A549 (cell line): Measurements from ENCODE around the gene RFX1. TPM values are rescaled to one million over a fixed set of nuclear protein-coding genes. Genes with fewer than 3 reads are reported as not detected.

Experiments used
- ATAC-seq, 2 experiments: fragments of 200-7000 bp in 1 of 2; fragments of >200 bp in 1 of 2; cut with Nextera tagmentation in 1 of 2; cut with Tn5 transposase in 1 of 2; 3 replicates each; pipeline versions ENCODE4 v1.8.0 to v1.9.1; 2018 to 2020; ENCODE audit warnings: mild to moderate bottlenecking in 1 of 2, moderate library complexity in 1 of 2
- CTCF ChIA-PET: fragments of 300-600 bp; sonication (Branson Sonifier 250); formaldehyde crosslinking; extraction: SDS; loops from one replicate; lab custom pipeline; 2021; ENCODE audit warnings: antibody characterized with exemption, inconsistent platforms; lab: Yijun Ruan, JAX
- POLR2A ChIA-PET: fragments of 350-600 bp; formaldehyde crosslinking; extraction: SDS; loops from one replicate; lab custom pipeline; 2021; ENCODE audit warnings: antibody characterized with exemption, inconsistent platforms; lab: Yijun Ruan, JAX
- DNase-seq, 2 experiments: peaks; one replicate each; pipeline versions ENCODE4 v3.0.0 to v3.0.0-alpha.2; 2011 to 2016; ENCODE audit warnings: low read depth in 1 of 2, low spot score in 1 of 2
- FAIRE-seq: peaks from 2 replicates; lab custom pipeline; 2011; peaks lifted over from hg19 to GRCh38; lab: Jason Lieb, UNC
- H3K27ac ChIP-seq, 2 experiments: fragments of >200 bp; sonication (Bioruptor Twin); formaldehyde crosslinking; 3 replicates each; pipeline ENCODE4 v1.5.1; 2016 to 2017
- H3K4me1 ChIP-seq: fragments of >200 bp; sonication (Bioruptor Twin); formaldehyde crosslinking; 3 replicates; pipeline ENCODE4 v1.6.1; 2016
- H3K4me2 ChIP-seq: fragments of >200 bp; sonication (Bioruptor Twin); formaldehyde crosslinking; 3 replicates; pipeline ENCODE4 v1.6.1; 2016
- H3K4me3 ChIP-seq: fragments of >200 bp; sonication (Bioruptor Twin); formaldehyde crosslinking; 3 replicates; pipeline ENCODE4 v1.5.1; 2016
- H3K9me3 ChIP-seq: fragments of >200 bp; sonication (Bioruptor Twin); formaldehyde crosslinking; 3 replicates; pipeline ENCODE4 v1.6.1; 2016
- CBX8 ChIP-seq: fragments of 200-600 bp; sonication (generic); IDR thresholded peaks from 2 replicates; pipeline ENCODE4 v1.6.1; 2016
- CHD4 ChIP-seq: fragments of 200-600 bp; sonication (generic); IDR thresholded peaks from 2 replicates; pipeline ENCODE4 v1.6.1; 2016; ENCODE audit warnings: antibody characterized with exemption, mild to moderate bottlenecking, borderline replicate concordance
- EHF ChIP-seq: fragments of 250-450 bp; sonication (Bioruptor Pico); IDR thresholded peaks from 2 replicates; pipeline ENCODE4 v1.5.0; 2020; ENCODE audit warnings: mild to moderate bottlenecking
- HDAC2 ChIP-seq: fragments of 200-600 bp; sonication (generic); IDR thresholded peaks from 2 replicates; pipeline ENCODE4 v1.6.1; 2016
- HOXA7 ChIP-seq: fragments of 250-450 bp; sonication (Bioruptor Pico); IDR thresholded peaks from 2 replicates; pipeline ENCODE4 v1.5.0; 2020; ENCODE audit warnings: mild to moderate bottlenecking, moderate library complexity
- HOXB13 ChIP-seq: fragments of 250-450 bp; sonication (Bioruptor Pico); IDR thresholded peaks from 2 replicates; pipeline ENCODE4 v1.5.0; 2020; ENCODE audit warnings: low read depth, mild to moderate bottlenecking, moderate library complexity
- JUN ChIP-seq, 2 experiments: fragments of >200 bp; sonication (Bioruptor Twin); formaldehyde crosslinking; IDR thresholded peaks; 2 replicates in 1 of 2; 3 replicates in 1 of 2; pipeline ENCODE4 v1.6.1; 2016 to 2017
- JUNB ChIP-seq: fragments of >200 bp; sonication (Bioruptor Twin); formaldehyde crosslinking; IDR thresholded peaks from 2 replicates; pipeline ENCODE4 v1.6.1; 2016
- KDM1A ChIP-seq: fragments of 200-600 bp; sonication (generic); IDR thresholded peaks from 2 replicates; pipeline ENCODE4 v1.6.1; 2016; ENCODE audit warnings: low read depth, mild to moderate bottlenecking
- MAFK ChIP-seq: fragments of 450-650 bp; IDR thresholded peaks from 2 replicates; pipeline ENCODE4 v1.6.1; 2014; ENCODE audit not compliant: partially characterized antibody
- MAZ ChIP-seq: fragments of 150-350 bp; IDR thresholded peaks from 2 replicates; pipeline ENCODE4 v1.6.1; 2014; ENCODE audit warnings: antibody characterized with exemption, low read depth, low read length, borderline replicate concordance
- MYC ChIP-seq: IDR thresholded peaks from 2 replicates; pipeline ENCODE4 v1.6.1; 2012; ENCODE audit warnings: mild to moderate bottlenecking, inconsistent platforms, low read length, improper control_type of control experiment, borderline replicate concordance
- NFE2L2 ChIP-seq: fragments of 150-350 bp; conservative IDR thresholded peaks from 2 replicates; pipeline ENCODE4 v1.6.1; 2014; ENCODE audit warnings: low read length
- POLR2AphosphoS2 ChIP-seq: conservative IDR thresholded peaks from 2 replicates; pipeline ENCODE4 v1.6.1; 2012; ENCODE audit warnings: low read length, improper control_type of control experiment, inconsistent platforms
- RAD21 ChIP-seq, 2 experiments: fragments of >200 bp in 1 of 2; sonication (Bioruptor Twin) in 1 of 2; formaldehyde crosslinking in 1 of 2; IDR thresholded peaks in 1 of 2; conservative IDR thresholded peaks in 1 of 2; 2 replicates in 1 of 2; 3 replicates in 1 of 2; pipeline ENCODE4 v1.6.1; 2012 to 2018; ENCODE audit warnings: inconsistent platforms in 1 of 2
- RNF2 ChIP-seq: fragments of 200-600 bp; sonication (generic); IDR thresholded peaks from 2 replicates; pipeline ENCODE4 v1.6.1; 2016; ENCODE audit warnings: low read depth, mild to moderate bottlenecking, antibody characterized with exemption, moderate library complexity, borderline replicate concordance
- ZNF302 ChIP-seq: fragments of 250-450 bp; sonication (Bioruptor Pico); IDR thresholded peaks from 2 replicates; pipeline ENCODE4 v1.9.0; 2021; ENCODE audit warnings: inconsistent platforms, mild to moderate bottlenecking, moderate library complexity
- ZSCAN20 ChIP-seq: fragments of 250-450 bp; sonication (Bioruptor Pico); IDR thresholded peaks from 2 replicates; pipeline ENCODE4 v1.8.0; 2022; ENCODE audit warnings: mild to moderate bottlenecking, moderate library complexity
- WGBS: methylation state at CpG from one replicate; pipeline ENCODE4 v1.1.6; 2017; ENCODE audit errors: missing lambda C conversion rate; 5-methylcytosine and 5-hydroxymethylcytosine counted together
- polyA plus RNA-seq, 4 experiments: library from polyadenylated mRNA; depleted of rRNA in 3 of 4; stranded (reverse); fragments of >200 nt; fragmentation: RNase III in 1 of 4; extraction: RNeasy Plus Mini Kit Qiagen cat#74134 plus additional on column Dnase treatment in 1 of 4; gene quantifications; 2 replicates in 3 of 4; 3 replicates in 1 of 4; pipeline ENCODE4 v1.2.3, GENCODE V29; 2011 to 2017
- TF ChIP-seq, protein P1 (sequence below): fragments of 450-650 bp; IDR thresholded peaks from 2 replicates; pipeline ENCODE4 v1.6.1; 2014; ENCODE audit warnings: antibody characterized with exemption
- TF ChIP-seq, protein P2 (sequence below): IDR thresholded peaks from 2 replicates; pipeline ENCODE4 v1.6.1; 2012
- TF ChIP-seq, protein P3 (sequence below): fragments of >200 bp; sonication (Bioruptor Twin); formaldehyde crosslinking; IDR thresholded peaks from 3 replicates; pipeline ENCODE4 v1.6.1; 2016
- TF ChIP-seq, protein P4 (sequence below): IDR thresholded peaks from 2 replicates; pipeline ENCODE4 v1.6.1; 2012
- TF ChIP-seq, protein P5 (sequence below): fragments of 150-350 bp; IDR thresholded peaks from 2 replicates; pipeline ENCODE4 v1.6.1; 2014; ENCODE audit warnings: low read depth, mild to moderate bottlenecking, low read length

The RFX1 gene
- polyA plus RNA-seq, 2 of the 4 experiments (the other 2 are of a cell fraction): 0.57 to 5.4 TPM

DNA sequence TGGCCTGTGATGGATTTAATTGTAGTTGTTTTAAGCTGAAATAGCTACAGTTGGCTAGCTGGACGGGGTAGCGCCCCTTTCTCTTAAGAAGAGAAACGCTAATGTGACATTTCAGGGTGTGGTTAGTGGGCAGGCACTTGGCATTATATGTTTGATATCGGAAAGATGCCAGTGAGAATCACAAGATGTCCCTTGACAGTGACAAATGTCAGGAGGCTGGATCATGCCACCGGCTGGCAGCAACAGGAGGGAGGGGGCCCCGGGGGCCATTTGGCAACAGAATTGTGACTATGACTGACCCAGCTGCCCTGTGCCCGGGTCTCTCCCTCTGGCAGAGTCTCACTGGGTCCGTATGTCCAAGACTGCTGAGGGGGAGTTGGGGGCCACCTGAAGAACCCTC lies 49.1 kb downstream of the RFX1 start:
- Histone ChIP-seq H3K27ac (no peak overlapping the region), H3K4me2 (no peak overlapping the region), H3K4me3 (no peak overlapping the region)
- ChIA-PET POLR2A (no interaction called here), CTCF (interaction anchor here (0.6 to 0.8 kb wide), 2 partner anchors 16 to 75 kb away, joined by 3 to 5 read pairs; partner anchors contain the start of gene IL27RA)
- no peak for TF ChIP-seq RAD21 (conservative IDR thresholded peaks at IDR 0.05 in 1 of 2, IDR thresholded peaks at IDR 0.05 in 1 of 2)
- no peak for TF ChIP-seq KDM1A
- no peak for TF ChIP-seq MAZ
- no peak for TF ChIP-seq MAFK
- no peak for TF ChIP-seq CHD4
- no peak for TF ChIP-seq HOXA7 (CRISPR knock-in tag)
- TF ChIP-seq, protein P1, sequence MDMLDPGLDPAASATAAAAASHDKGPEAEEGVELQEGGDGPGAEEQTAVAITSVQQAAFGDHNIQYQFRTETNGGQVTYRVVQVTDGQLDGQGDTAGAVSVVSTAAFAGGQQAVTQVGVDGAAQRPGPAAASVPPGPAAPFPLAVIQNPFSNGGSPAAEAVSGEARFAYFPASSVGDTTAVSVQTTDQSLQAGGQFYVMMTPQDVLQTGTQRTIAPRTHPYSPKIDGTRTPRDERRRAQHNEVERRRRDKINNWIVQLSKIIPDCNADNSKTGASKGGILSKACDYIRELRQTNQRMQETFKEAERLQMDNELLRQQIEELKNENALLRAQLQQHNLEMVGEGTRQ: no peak
- no peak for TF ChIP-seq POLR2AphosphoS2
- TF ChIP-seq, protein P2, sequence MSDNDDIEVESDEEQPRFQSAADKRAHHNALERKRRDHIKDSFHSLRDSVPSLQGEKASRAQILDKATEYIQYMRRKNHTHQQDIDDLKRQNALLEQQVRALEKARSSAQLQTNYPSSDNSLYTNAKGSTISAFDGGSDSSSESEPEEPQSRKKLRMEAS: no peak
- no peak for TF ChIP-seq MYC
- TF ChIP-seq, protein P3, sequence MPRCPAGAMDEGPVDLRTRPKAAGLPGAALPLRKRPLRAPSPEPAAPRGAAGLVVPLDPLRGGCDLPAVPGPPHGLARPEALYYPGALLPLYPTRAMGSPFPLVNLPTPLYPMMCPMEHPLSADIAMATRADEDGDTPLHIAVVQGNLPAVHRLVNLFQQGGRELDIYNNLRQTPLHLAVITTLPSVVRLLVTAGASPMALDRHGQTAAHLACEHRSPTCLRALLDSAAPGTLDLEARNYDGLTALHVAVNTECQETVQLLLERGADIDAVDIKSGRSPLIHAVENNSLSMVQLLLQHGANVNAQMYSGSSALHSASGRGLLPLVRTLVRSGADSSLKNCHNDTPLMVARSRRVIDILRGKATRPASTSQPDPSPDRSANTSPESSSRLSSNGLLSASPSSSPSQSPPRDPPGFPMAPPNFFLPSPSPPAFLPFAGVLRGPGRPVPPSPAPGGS: no peak
- TF ChIP-seq ZSCAN20: no peak
- TF ChIP-seq ZNF302 (CRISPR knock-in tag): no peak
- no peak for TF ChIP-seq RNF2
- TF ChIP-seq, all 56 proteins: peak for 0
- DNase-seq (no peak), FAIRE-seq (no peak), ATAC-seq (no peak)
- Histone ChIP-seq H3K9me3 (no peaks in the 10 kb centered on the region), H3K4me1 (peaks cover 5% of the 10 kb centered on the region; the same call in 1 of the 3 replicates)
- WGBS: 85% methylated on average over 7 of the region's 8 CpGs

DNA sequence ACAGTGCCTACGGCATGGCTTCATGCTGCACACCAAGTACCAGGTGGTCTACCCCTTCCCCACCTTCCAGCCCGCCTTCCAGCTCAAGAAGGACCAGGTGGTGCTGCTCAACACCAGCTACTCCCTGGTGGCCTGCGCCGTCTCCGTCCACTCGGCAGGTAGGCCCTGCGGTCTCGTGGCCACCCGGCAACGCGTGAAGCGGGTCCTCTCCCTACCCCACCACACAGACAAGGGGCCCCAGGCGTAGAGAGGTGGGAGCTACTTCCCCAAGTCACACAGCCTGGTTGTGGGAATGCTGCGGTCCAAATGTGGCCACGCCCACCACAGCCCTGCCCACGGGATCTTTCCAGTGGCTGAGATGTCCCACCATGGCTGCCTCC lies 49.8 kb downstream of the RFX1 start:
- Histone ChIP-seq H3K27ac (no peak overlapping the region), H3K4me1 (peaks cover 8% of the 10 kb centered on the region; the same call in 1 of the 3 replicates), H3K4me2 (no peak overlapping the region), H3K4me3 (no peak overlapping the region), H3K9me3 (no peaks in the 10 kb centered on the region)
- 98% methylated on average over 10 of the region's 16 CpGs for WGBS
- ChIA-PET POLR2A (no interaction called here), CTCF (interaction anchor here (0.6 to 0.8 kb wide), 2 partner anchors 16 to 76 kb away, joined by 3 to 5 read pairs; partner anchors contain the start of gene IL27RA)
- ATAC-seq (no peak), DNase-seq (no peak), FAIRE-seq (no peak)
- TF ChIP-seq HDAC2 (no peak), JUN (IDR thresholded peaks at IDR 0.05) (no peak), MAZ (no peak), HOXB13 (no peak), EHF (CRISPR knock-in tag) (no peak), NFE2L2 (no peak), CBX8 (no peak), MAFK (no peak), JUNB (no peak)
- TF ChIP-seq, protein P4, sequence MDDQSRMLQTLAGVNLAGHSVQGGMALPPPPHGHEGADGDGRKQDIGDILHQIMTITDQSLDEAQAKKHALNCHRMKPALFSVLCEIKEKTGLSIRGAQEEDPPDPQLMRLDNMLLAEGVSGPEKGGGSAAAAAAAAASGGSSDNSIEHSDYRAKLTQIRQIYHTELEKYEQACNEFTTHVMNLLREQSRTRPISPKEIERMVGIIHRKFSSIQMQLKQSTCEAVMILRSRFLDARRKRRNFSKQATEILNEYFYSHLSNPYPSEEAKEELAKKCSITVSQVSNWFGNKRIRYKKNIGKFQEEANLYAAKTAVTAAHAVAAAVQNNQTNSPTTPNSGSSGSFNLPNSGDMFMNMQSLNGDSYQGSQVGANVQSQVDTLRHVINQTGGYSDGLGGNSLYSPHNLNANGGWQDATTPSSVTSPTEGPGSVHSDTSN: no peak
- TF ChIP-seq, protein P5, sequence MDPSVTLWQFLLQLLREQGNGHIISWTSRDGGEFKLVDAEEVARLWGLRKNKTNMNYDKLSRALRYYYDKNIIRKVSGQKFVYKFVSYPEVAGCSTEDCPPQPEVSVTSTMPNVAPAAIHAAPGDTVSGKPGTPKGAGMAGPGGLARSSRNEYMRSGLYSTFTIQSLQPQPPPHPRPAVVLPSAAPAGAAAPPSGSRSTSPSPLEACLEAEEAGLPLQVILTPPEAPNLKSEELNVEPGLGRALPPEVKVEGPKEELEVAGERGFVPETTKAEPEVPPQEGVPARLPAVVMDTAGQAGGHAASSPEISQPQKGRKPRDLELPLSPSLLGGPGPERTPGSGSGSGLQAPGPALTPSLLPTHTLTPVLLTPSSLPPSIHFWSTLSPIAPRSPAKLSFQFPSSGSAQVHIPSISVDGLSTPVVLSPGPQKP: no peak
